Thoracic aorta (tissue), 2 donors: ENCODE data around the gene SUSD6. TPM values are rescaled to one million over a fixed set of nuclear protein-coding genes. Genes with fewer than 3 reads are reported as not detected.
"Not testable (repeated sequence)": the region's sequence is repeated elsewhere in the genome, so short reads cannot be mapped to it uniquely, and the experiment has no call there.

ENCODE experiments used
- ATAC-seq: fragments of 150-250 bp; one replicate; pipeline ENCODE4 v1.8.0; 2017; ENCODE audit warnings: low read depth; ENCODE audit not compliant: insufficient number of reproducible peaks, low FRiP score
- DNase-seq: peaks from one replicate; pipeline ENCODE4 v3.0.0-alpha.2; 2020; ENCODE audit warnings: low spot score
- H3K27ac ChIP-seq, 2 donors: fragments of 200-600 bp; sonication (generic); 1 replicate in 1 of 2; 2 replicates in 1 of 2; pipeline ENCODE4 v1.5.1; 2016; ENCODE audit warnings: mild to moderate bottlenecking in 2 of 2, moderate library complexity in 2 of 2
- H3K27me3 ChIP-seq: fragments of 200-600 bp; sonication (generic); replicated peaks from 2 replicates; pipeline ENCODE4 v1.6.0; 2016; ENCODE audit warnings: mild to moderate bottlenecking; ENCODE audit not compliant: insufficient read depth
- H3K36me3 ChIP-seq: fragments of 200-600 bp; sonication (generic); one replicate; pipeline ENCODE4 v1.5.1; 2016
- H3K4me1 ChIP-seq, 2 donors: fragments of 200-600 bp; sonication (generic); 1 replicate in 1 of 2; 2 replicates in 1 of 2; pipeline versions ENCODE4 v1.5.1 to v1.6.0; 2016; ENCODE audit warnings: low read depth in 2 of 2, mild to moderate bottlenecking in 1 of 2; ENCODE audit not compliant: control insufficient read depth in 1 of 2
- H3K4me3 ChIP-seq: fragments of 200-600 bp; sonication (generic); 2 replicates; pipeline ENCODE4 v1.5.1; 2016; ENCODE audit warnings: mild to moderate bottlenecking
- H3K9me3 ChIP-seq: fragments of 200-600 bp; sonication (generic); 2 replicates; pipeline ENCODE4 v1.5.1; 2016
- CTCF ChIP-seq: fragments of 200-600 bp; sonication (generic); IDR thresholded peaks from one replicate; pipeline ENCODE4 v1.5.1; 2019; ENCODE audit warnings: antibody characterized with exemption
- total RNA-seq, 2 donors: library from RNA; depleted of rRNA; stranded (reverse); fragments of >200 nt; gene quantifications; one replicate each; pipeline versions ENCODE4 v1.1.0 to v1.2.3, GENCODE V29; 2016

SUSD6 gene
- total RNA-seq, 2 donors from 2014 or later: 51.7 to 80.1 TPM

GRCh38 chr14:69720912-69721311 is 109.5 kb downstream of the SUSD6 start:
- DNase-seq (no peak), ATAC-seq (no peak)
- Histone ChIP-seq H3K4me1 (peaks cover 15 to 19% of the 10 kb centered on the region in 2 donors), H3K27ac (no peak overlapping the region), H3K36me3 (no peaks in the 10 kb centered on the region), H3K27me3 (no peaks in the 10 kb centered on the region), H3K9me3 (no peaks in the 10 kb centered on the region), H3K4me3 (no peak overlapping the region)
- no peak for TF ChIP-seq CTCF

- Histone ChIP-seq H3K4me1 (peaks cover 4 to 10% of the 10 kb centered on the region in 2 donors), H3K27ac (no peak overlapping the region), H3K27me3 (no peaks in the 10 kb centered on the region), H3K9me3 (no peaks in the 10 kb centered on the region), H3K4me3 (peak overlapping the region; percentile 68), H3K36me3 (no peaks in the 10 kb centered on the region)
- TF ChIP-seq CTCF: peak; percentile 97
- ATAC-seq (peak; percentile 65), DNase-seq (no peak)
These were observed 115.5 kb downstream of the SUSD6 start for GRCh38 chr14:69726761-69727511.

GRCh38 chr14:69727860-69728259 is 116.5 kb downstream of the SUSD6 start:
- H3K4me3 ChIP-seq: no peak overlapping the region
- ATAC-seq (no peak), DNase-seq (no peak)
- H3K27me3 ChIP-seq: no peaks in the 10 kb centered on the region
- no peak overlapping the region for H3K27ac ChIP-seq
- H3K36me3 ChIP-seq: no peaks in the 10 kb centered on the region
- no peaks in the 10 kb centered on the region for H3K9me3 ChIP-seq
- H3K4me1 ChIP-seq: peaks cover 4 to 10% of the 10 kb centered on the region in 2 donors
- TF ChIP-seq CTCF: no peak

- H3K27me3 ChIP-seq, H3K27ac ChIP-seq, H3K9me3 ChIP-seq, H3K36me3 ChIP-seq, ATAC-seq, H3K4me1 ChIP-seq, H3K4me3 ChIP-seq, DNase-seq: not testable (repeated sequence)
These were observed 120.7 kb downstream of the SUSD6 start for GRCh38 chr14:69731919-69732598.

- not testable (repeated sequence) for H3K27me3 ChIP-seq, H3K4me1 ChIP-seq, H3K36me3 ChIP-seq, H3K27ac ChIP-seq, ATAC-seq, H3K9me3 ChIP-seq, H3K4me3 ChIP-seq, DNase-seq
These were observed 125.0 kb downstream of the SUSD6 start for GRCh38 chr14:69736405-69736804.

GRCh38 chr14:69741055-69741454 is 129.7 kb downstream of the SUSD6 start:
- no peaks in the 10 kb centered on the region for H3K27me3 ChIP-seq
- H3K9me3 ChIP-seq: no peaks in the 10 kb centered on the region
- no peak for ATAC-seq
- no peak for DNase-seq
- H3K36me3 ChIP-seq: no peaks in the 10 kb centered on the region
- H3K4me3 ChIP-seq: no peak overlapping the region
- no peak for TF ChIP-seq CTCF
- no peak overlapping the region for H3K27ac ChIP-seq
- no peaks in the 10 kb centered on the region for H3K4me1 ChIP-seq
